ENCODE measurements around the gene VPS54.
A peak's percentile ranks its signal among the peaks of the same experiment; 100 is the strongest.

Gene VPS54

GRCh38 chr2:64019083-64019974 is at the start of gene VPS54:
TSS of gene VPS54 (minus strand) at chr2:64019428. CDS start at chr2:63983999, 35,429 bp downstream.
- DNase-seq (ENCODE audit: extremely low spot score): peak; percentile 65
- ChIA-PET POLR2A (interaction anchor here (0.6 kb wide), 1 partner anchor 1255 kb away, joined by 3 read pairs; no protein-coding TSS in a partner anchor), CTCF (no interaction called here)
- 0 out of 2 replicates have a peak, but pooled peaks have one; percentile 56 for TF ChIP-seq FOXM1 (IDR thresholded peaks at IDR 0.05; ENCODE audit: borderline replicate concordance)
- 0 out of 2 replicates have a peak, but pooled peaks have one; percentile 48 for TF ChIP-seq ARNT (IDR thresholded peaks at IDR 0.05)
- TF ChIP-seq HDGF (IDR thresholded peaks at IDR 0.05; ENCODE audit: borderline replicate concordance): no peak

- TF ChIP-seq NFRKB (IDR thresholded peaks at IDR 0.05) (no peak), SP1 (IDR thresholded peaks at IDR 0.05) (no peak), ZNF384 (IDR thresholded peaks at IDR 0.05) (no peak), BHLHE40 (IDR thresholded peaks at IDR 0.05; ENCODE audit: borderline replicate concordance) (no peak), FOXK2 (IDR thresholded peaks at IDR 0.05) (no peak), ELF4 (IDR thresholded peaks at IDR 0.05) (no peak), SUZ12 (IDR thresholded peaks at IDR 0.05) (no peak), FOXM1 (IDR thresholded peaks at IDR 0.05; ENCODE audit: borderline replicate concordance) (no peak), L3MBTL2 (conservative IDR thresholded peaks at IDR 0.05) (no peak), CTBP1 (IDR thresholded peaks at IDR 0.05; ENCODE audit: borderline replicate concordance) (no peak), ARNT (IDR thresholded peaks at IDR 0.05) (no peak), FOXA1 (IDR thresholded peaks at IDR 0.05) (no peak), HDGF (IDR thresholded peaks at IDR 0.05; ENCODE audit: borderline replicate concordance) (no peak), PKNOX1 (IDR thresholded peaks at IDR 0.05) (no peak), LEF1 (IDR thresholded peaks at IDR 0.05; ENCODE audit: borderline replicate concordance) (no peak), TARDBP (IDR thresholded peaks at IDR 0.05) (no peak)
- ChIA-PET CTCF (no interaction called here), POLR2A (no interaction called here)
- no peak for DNase-seq (ENCODE audit: extremely low spot score)
These were observed 48.1 kb upstream of the VPS54 start for GRCh38 chr2:64067326-64067725.

GRCh38 chr2:64065516-64065915 is 46.3 kb upstream of the VPS54 start:
- DNase-seq (ENCODE audit: extremely low spot score): no peak
- CTCF ChIA-PET: no interaction called here

GRCh38 chr2:64063924-64064331 is 44.7 kb upstream of the VPS54 start:
- DNase-seq (ENCODE audit: extremely low spot score): no peak
- TF ChIP-seq HDGF (IDR thresholded peaks at IDR 0.05; ENCODE audit: borderline replicate concordance): no peak
- no peak for TF ChIP-seq FOXA1 (IDR thresholded peaks at IDR 0.05)
- TF ChIP-seq ARNT (IDR thresholded peaks at IDR 0.05): no peak
- no peak for TF ChIP-seq SUZ12 (IDR thresholded peaks at IDR 0.05)
- TF ChIP-seq ZNF384 (IDR thresholded peaks at IDR 0.05): no peak
- TF ChIP-seq ELF4 (IDR thresholded peaks at IDR 0.05): no peak
- no peak for TF ChIP-seq CTBP1 (IDR thresholded peaks at IDR 0.05; ENCODE audit: borderline replicate concordance)
- no peak for TF ChIP-seq FOXM1 (IDR thresholded peaks at IDR 0.05; ENCODE audit: borderline replicate concordance)
- no peak for TF ChIP-seq TARDBP (IDR thresholded peaks at IDR 0.05)
- no peak for TF ChIP-seq SP1 (IDR thresholded peaks at IDR 0.05)
- TF ChIP-seq BHLHE40 (IDR thresholded peaks at IDR 0.05; ENCODE audit: borderline replicate concordance): no peak
- POLR2A ChIA-PET: no interaction called here
- CTCF ChIA-PET: no interaction called here

More at GRCh38 chr2:64065516-64065915, 46.3 kb upstream of the VPS54 start:
- TF ChIP-seq FOXM1 (IDR thresholded peaks at IDR 0.05; ENCODE audit: borderline replicate concordance) (no peak), SUZ12 (IDR thresholded peaks at IDR 0.05) (no peak), TARDBP (IDR thresholded peaks at IDR 0.05) (no peak), NFRKB (IDR thresholded peaks at IDR 0.05) (no peak), FOXK2 (IDR thresholded peaks at IDR 0.05) (no peak), SP1 (IDR thresholded peaks at IDR 0.05) (no peak), HDGF (IDR thresholded peaks at IDR 0.05; ENCODE audit: borderline replicate concordance) (no peak), PKNOX1 (IDR thresholded peaks at IDR 0.05) (no peak), FOXA1 (IDR thresholded peaks at IDR 0.05) (no peak), L3MBTL2 (conservative IDR thresholded peaks at IDR 0.05) (no peak), BHLHE40 (IDR thresholded peaks at IDR 0.05; ENCODE audit: borderline replicate concordance) (no peak), CTBP1 (IDR thresholded peaks at IDR 0.05; ENCODE audit: borderline replicate concordance) (no peak), ELF4 (IDR thresholded peaks at IDR 0.05) (no peak), ZNF384 (IDR thresholded peaks at IDR 0.05) (no peak), ARNT (IDR thresholded peaks at IDR 0.05) (no peak), LEF1 (IDR thresholded peaks at IDR 0.05; ENCODE audit: borderline replicate concordance) (no peak)
- POLR2A ChIA-PET: no interaction called here

GRCh38 chr2:64063454-64063853 is 44.2 kb upstream of the VPS54 start:
- CTCF ChIA-PET: no interaction called here
- POLR2A ChIA-PET: no interaction called here
- DNase-seq (ENCODE audit: extremely low spot score): no peak
- TF ChIP-seq ZNF384 (IDR thresholded peaks at IDR 0.05): no peak
- no peak for TF ChIP-seq NFRKB (IDR thresholded peaks at IDR 0.05)
- TF ChIP-seq PKNOX1 (IDR thresholded peaks at IDR 0.05): no peak
- no peak for TF ChIP-seq FOXM1 (IDR thresholded peaks at IDR 0.05; ENCODE audit: borderline replicate concordance)
- TF ChIP-seq ARNT (IDR thresholded peaks at IDR 0.05): no peak
- TF ChIP-seq TARDBP (IDR thresholded peaks at IDR 0.05): no peak
- no peak for TF ChIP-seq ELF4 (IDR thresholded peaks at IDR 0.05)
- TF ChIP-seq CTBP1 (IDR thresholded peaks at IDR 0.05; ENCODE audit: borderline replicate concordance): no peak
- no peak for TF ChIP-seq FOXK2 (IDR thresholded peaks at IDR 0.05)
- no peak for TF ChIP-seq FOXA1 (IDR thresholded peaks at IDR 0.05)
- TF ChIP-seq SP1 (IDR thresholded peaks at IDR 0.05): no peak
- TF ChIP-seq L3MBTL2 (conservative IDR thresholded peaks at IDR 0.05): no peak

GRCh38 chr2:64062840-64063239 is 43.6 kb upstream of the VPS54 start:
- TF ChIP-seq ELF4 (IDR thresholded peaks at IDR 0.05): no peak
- TF ChIP-seq HDGF (IDR thresholded peaks at IDR 0.05; ENCODE audit: borderline replicate concordance): no peak
- TF ChIP-seq BHLHE40 (IDR thresholded peaks at IDR 0.05; ENCODE audit: borderline replicate concordance): no peak
- TF ChIP-seq PKNOX1 (IDR thresholded peaks at IDR 0.05): no peak
- ChIA-PET CTCF (no interaction called here), POLR2A (no interaction called here)
- no peak for DNase-seq (ENCODE audit: extremely low spot score)
